GM19467 (cell line): ENCODE measurements around the gene TTC27.

ENCODE experiments used
- ATAC-seq: cut with Tn5 transposase; IDR thresholded peaks from one replicate; pipeline ENCODE4 v1.9.1; 2021; ENCODE audit warnings: mild to moderate bottlenecking, moderate library complexity; ENCODE audit not compliant: unreplicated experiment

The TTC27 gene

DNA sequence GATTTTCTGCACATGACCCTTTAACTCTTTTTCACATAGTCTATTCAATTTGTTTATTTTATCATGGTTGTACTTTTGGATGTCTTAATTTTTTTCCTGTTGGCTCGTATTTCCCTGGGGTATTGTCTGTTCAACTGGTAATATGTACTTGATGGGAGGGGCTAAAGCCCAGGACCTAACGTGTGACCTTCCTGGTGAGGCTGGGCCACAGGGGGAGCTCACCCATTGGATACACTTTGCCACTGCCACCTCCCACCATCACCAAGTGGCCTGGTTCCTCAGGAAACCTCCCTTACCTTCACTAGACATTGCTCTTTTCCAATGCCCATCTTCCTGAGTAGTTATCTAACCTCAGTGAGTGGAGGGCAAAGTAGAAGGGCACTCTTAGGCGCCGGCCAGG, 175.0 kb downstream of the TTC27 start:
- no peak for ATAC-seq

DNA sequence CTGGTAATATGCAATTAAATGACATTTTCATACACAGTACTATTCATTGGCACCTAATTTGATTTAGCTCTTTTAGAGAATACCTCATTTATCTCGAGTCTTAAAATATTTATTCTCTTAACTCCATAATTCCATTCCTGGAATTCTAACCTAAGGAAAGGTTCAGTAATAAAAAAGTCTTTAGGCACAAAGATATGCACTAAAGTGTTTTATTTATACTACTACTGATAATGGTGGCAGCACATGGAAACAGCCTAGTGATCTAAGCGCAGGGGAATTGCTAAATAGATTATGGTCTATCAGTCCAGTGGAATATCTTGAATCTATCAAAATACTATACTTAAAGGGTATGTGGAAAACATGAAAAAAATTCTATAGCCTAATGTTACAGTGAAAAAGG, 176.4 kb downstream of the TTC27 start:
- no peak for ATAC-seq

DNA sequence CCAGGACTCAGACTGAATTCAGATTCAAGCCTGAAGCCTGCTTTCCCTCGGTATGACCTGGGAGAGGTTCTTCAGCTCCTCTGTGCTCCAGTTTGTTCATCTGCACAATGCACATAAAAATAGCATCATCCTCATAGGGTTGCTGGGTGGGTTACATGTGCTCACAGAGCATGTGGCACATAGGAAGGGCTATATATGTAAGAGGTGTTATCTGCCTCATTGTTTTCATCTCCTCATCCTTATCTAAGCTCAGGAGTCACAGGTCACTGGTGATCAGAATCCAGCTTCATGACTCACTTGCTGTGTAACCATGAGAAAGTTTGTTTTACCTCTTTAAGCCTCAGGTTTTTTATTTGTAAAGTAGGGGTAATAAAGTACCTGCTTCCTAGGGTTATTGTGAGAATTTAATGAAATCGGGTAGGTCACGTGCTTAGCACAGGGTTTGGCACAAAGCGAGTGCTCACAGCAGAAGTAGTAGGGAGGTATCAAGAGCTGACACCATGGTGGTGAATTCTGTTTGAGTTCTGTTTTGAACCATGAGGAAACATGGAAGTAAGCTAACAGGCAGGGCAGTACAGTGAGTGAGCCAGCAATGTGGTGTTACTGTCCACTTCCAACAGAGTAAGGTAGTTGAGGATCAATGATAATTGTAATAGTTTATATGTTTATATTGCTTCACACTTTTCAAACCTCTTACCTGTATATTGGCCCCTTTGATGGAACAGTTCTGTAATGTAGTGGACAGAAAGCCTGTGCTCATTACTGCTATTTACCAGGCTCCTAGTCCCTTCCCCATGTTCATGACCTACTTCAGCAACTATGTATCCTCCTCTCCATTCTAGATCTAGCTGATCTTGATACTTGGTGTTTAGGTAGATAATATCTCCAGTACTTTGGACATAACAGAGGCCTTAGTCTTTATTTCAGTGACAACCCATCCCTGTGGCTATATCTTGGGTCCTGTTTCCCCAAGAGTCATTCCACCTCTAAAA, 177.6 kb downstream of the TTC27 start:
- ATAC-seq: no peak

DNA sequence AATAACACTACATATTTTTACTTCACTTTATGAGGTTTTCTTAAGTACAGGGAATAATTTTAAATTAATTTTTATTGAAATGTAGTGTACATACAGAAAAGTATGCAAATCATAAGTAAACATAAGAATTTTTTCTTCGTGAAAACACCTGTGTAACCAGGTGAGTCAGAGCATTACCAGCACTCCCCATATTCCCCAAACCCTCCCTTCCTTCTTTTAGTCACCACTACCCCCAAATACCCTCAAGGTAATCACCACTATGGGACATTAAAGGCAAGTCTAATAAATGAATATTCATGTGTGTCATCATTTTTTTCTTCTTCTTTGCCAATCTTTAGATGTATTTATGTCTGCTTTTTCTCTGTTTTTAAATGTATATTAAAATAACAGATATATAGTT, 179.0 kb downstream of the TTC27 start:
- no peak for ATAC-seq

DNA sequence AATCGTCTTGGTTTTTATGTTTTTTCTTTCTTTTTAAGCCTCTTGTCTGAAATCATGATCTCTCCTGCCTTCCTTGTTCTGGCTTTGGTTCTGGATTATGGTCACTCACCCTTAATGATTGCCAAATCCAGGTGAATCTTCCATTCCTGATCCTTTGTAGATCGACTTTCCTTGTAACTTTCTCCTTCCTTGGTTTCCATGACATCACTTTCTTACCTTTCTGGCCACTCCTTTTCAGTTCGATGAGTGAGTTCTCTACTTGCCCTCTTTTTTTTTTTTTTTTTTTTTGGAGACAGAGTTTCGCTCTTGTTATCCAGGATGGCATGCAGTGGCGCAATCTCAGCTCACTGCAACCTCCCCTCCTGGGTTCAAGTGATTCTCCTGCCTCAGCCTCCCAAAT, 179.8 kb downstream of the TTC27 start:
- ATAC-seq: no peak

DNA sequence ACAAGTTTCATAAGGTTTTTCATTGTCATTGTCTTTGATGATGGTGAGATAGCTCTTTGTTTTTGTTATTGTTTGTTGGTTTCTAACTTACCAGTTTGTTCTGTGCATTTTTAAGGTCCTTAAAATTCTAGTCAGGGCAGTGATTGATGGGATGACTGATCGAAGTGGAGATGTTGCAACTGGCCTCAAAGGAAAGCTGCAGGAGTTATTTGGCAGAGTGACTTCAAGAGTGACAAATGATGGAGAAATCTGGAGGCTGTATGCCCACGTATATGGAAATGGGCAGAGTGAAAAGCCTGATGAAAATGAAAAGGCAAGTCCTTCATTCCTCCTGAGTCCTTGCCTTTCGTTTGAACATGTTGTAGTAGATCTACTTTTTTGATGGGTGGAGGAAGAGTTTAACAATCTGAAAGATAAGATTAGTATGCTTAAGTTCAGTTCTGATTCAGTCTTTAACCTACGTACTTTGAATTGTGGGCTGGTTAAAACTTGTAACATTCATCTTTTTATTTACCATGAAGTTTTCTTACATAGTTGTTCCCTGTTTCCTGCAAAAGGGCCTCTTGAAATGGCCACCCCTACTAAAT, 183.2 kb downstream of the TTC27 start:
- ATAC-seq: no peak

DNA sequence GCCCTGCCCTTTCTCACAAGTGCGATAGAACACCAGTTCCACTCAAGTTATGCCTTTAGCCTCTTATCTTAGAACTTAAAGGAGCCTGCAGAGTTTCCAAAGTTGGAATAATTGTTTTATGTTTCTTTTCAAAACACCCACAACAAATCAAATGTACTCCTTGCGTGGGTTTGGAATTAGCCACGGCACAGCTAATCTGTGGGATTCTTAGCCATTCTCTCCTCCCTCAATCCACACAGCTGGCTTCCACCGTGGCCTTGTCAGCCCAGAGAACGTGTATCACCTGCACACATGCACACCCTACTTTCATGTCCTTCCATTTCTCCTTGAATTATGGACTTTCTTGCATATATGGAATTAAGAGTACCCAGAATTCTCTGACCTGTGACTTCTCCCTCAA, 183.8 kb downstream of the TTC27 start:
- no peak for ATAC-seq

DNA sequence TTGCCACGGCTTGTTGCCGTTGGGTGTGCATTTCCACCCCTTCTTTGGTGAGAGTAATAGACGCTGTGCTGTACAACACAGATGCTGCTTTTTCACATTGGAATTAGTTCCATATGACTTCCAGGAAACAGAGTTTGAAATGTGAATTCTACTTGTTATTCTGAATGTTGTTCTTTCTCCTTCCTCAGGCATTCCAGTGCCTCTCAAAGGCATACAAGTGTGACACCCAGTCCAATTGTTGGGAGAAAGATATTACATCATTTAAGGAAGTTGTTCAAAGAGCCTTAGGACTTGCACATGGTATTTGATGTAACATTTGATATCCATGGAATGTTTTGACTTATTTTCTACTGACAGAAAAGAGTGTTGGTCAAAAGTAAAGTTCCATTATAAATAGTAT, 184.5 kb downstream of the TTC27 start:
- no peak for ATAC-seq

DNA sequence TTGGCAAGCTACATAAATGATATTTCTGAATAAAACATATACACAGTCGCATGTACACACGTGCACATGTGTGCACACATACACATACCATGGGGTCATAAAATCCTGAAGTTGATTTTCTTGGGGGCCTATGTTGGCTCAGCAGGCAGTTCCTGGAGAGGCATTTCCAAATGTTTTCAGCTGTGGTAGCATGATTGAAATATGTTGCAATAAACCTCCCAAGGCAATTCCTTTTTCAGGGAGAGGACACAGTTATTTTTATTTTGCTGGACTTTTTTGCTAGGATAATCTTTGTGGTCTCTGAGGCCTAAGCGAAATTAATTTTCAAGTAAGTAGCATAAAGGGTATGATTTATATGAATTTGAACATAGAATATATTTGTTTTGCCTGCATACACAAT, 192.2 kb downstream of the TTC27 start:
- no peak for ATAC-seq

DNA sequence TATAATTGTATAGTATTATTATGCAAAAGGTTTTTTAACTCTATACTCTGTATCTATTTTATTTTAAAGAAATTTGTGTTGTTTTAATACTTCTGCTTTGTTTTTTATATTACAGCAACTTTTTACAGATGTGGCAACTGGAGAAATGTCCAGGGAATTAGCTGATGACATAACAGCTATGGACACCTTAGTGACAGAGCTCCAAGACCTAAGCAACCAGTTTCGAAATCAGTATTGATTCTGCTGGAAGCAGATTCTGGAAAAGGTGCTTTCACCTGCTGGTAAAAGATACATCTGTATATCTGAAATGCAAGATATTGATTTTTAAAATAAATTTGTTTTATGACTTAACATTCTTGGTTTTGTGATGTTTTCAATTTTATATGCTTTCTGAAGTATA, 192.9 kb downstream of the TTC27 start:
- ATAC-seq: no peak

DNA sequence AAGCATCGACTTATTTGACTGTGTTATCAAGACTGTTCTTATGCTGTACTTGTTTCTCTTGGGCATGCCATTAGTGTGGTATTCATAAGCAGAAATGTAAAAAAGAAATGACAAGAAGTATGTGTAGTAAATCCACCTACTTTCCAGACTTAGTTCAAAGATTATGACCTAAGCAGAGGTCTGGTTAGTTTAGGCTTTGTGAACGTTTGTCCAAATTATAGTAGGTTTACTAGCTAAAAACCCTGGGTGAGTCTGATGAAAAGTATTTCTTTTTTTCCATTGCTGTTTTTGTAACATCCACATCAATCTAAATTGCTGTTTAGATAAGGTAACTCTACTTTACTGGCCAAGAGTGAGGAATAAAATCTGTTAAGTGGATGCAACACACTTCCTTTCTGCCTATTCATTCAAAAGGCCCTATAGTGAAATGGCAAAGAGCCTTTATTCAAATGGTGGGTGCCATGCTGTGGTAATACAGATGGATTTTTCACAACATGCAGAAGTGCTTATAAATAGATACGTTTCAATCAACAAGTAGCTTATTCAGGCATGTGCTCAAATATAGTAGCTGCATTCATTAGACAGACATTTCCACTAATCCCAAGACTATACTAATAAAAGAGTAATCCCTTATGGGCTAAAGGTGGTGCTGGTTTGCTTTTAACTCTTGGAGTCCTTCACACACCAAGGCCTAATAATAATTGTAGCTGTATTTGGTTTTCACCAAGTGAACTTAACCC, 196.4 kb downstream of the TTC27 start:
- ATAC-seq: no peak

DNA sequence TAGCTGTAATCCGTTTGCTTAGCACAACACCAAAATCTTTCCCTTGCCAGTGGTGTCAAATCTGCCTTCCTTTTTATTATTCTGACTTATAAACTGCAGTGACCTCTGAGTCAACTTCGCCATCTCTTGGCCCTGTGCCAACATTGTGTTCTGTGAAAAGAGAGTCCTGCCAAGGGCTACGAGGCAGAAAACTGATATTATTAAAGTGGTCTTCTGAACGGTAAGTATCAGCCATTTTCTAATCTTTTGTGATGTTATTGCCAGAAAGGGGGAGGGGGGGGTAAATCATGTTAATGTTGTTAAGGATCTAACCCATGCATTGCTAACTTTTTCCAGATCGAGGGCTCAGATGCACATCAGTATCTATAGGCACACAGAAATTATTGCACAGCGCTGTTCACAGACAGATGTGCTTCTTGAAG, 197.5 kb downstream of the TTC27 start:
- no peak for ATAC-seq

DNA sequence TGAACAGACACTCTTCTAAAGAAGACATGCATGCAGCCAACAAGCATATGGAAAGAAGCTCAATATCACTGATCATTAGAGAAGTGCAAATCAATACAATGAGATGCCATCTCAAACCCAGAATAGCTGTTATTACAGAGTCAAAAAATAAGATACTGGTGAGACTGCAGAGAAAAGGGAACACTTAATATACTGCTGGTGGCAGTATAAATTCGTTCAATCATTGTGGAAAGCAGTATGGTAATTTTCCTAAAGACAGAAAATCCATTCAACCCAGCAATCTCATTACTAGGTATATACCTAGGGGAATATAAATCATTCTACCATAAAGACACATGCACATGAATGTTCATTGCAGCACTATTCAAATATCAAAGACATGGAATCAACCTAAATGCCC, 202.3 kb downstream of the TTC27 start:
- ATAC-seq: no peak

DNA sequence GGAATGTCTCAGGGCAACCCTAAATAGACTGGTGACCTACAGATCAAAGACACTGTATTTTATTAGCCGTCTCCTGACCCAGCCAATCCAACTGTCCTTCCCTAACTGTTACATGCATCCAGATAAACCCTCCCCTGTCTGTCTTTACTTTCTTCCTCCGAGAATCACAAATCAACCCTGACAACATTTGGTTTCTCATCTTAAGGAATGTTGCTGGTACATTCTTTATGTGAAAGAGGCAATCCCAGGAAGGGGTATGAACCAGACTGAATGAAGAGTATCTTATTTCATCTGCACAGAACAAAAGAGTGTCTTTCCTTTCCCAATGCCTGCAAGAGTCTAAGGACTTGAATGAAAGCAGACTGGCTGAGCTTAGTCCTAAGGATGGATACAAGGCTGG, 205.0 kb downstream of the TTC27 start:
- ATAC-seq: no peak

DNA sequence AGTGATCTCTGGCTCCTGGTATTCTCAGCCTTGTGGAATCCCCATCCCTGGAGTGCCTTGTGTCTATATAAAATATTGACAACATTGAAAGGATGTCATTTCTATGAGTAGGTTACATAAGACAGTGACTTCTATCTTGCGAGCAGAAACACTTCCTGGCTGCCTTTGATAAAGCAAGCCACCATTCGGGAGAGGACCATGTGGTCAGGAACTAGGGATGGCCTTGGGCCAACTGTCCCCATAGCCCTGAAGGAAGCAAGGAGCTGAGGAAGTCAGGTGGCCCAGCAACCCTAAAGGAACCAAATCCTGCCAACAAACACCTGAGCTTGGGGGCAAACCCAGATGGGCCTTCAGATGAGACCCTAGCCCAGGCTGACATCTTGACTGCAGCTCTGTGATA, 205.9 kb downstream of the TTC27 start:
- no peak for ATAC-seq

DNA sequence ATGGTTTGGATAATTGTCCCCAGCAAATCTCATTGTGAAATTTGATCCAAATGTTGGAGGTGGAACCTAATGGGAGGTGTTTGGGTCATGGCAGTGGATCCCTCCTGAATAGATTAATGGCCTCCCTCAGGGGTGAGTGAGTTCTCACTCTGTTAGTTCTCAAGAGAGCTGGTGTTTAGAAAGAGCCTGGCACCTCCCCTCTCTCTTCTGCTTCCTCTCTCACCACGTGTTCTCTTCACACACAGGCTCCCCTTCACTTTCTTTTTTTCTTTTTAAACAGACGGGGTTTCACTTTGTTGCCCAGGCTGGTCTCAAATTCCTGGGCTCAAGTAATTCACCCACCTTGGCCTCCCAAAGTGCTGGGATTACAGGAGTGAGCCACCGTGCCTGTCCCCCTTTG, 207.3 kb downstream of the TTC27 start:
- no peak for ATAC-seq

DNA sequence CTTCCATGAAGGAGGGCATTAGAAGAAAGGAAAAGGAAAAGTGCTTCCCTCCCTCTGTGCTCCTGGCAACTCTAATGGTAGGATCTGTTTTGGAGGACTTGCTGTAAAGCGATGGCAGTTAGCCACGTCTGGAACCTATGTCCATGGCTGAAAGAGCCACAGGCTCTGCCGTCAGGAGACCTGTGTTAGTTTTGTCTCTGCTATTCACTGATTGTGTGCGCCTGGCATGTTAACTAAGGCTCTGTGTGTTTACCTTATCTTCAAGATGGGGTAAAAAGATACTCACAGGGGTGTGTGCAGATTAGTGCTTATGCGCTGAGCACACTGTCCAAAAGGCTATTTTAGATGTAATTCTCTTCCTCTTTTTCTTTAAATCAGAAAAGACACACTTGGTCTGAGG, 209.1 kb downstream of the TTC27 start:
- no peak for ATAC-seq

DNA sequence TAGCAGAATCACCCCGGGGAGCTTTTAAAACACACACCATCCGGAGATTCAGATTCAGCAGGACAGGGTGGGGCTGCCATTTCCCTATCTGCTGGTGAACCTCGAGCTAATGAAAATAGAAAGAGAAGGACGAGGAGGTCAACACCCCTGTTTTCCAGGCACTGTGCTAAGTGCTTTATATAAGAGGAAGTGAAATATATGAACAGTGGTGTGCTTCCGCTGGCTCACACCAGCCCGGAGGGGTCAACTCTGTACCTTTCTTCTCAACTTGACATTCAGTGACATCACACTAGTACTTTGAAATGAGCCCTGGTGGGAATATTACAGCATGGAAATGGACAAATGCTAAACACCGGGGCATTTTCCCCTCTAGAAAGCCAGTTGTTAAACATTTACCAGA, 210.6 kb downstream of the TTC27 start:
- peak; percentile 84 for ATAC-seq

DNA sequence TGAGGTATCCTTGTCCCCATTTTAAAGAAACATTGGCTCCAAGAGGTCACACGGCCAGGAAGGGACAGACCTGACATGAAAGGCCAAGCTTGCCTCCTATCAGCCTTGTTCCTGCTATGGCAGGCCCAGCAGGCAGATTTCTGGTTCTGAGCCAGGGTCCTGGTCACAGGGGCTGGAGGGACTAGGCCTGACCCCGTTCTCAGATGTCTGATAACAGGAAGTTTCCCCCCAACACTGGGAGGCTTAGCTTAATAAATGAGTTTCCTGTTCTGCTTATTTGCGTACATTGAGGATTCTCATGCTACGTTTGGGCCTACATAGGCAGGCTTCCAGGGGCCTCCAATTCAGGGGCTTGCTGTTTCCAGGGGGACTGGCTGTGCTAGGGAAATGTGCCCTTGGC, 211.1 kb downstream of the TTC27 start:
- ATAC-seq: no peak

DNA sequence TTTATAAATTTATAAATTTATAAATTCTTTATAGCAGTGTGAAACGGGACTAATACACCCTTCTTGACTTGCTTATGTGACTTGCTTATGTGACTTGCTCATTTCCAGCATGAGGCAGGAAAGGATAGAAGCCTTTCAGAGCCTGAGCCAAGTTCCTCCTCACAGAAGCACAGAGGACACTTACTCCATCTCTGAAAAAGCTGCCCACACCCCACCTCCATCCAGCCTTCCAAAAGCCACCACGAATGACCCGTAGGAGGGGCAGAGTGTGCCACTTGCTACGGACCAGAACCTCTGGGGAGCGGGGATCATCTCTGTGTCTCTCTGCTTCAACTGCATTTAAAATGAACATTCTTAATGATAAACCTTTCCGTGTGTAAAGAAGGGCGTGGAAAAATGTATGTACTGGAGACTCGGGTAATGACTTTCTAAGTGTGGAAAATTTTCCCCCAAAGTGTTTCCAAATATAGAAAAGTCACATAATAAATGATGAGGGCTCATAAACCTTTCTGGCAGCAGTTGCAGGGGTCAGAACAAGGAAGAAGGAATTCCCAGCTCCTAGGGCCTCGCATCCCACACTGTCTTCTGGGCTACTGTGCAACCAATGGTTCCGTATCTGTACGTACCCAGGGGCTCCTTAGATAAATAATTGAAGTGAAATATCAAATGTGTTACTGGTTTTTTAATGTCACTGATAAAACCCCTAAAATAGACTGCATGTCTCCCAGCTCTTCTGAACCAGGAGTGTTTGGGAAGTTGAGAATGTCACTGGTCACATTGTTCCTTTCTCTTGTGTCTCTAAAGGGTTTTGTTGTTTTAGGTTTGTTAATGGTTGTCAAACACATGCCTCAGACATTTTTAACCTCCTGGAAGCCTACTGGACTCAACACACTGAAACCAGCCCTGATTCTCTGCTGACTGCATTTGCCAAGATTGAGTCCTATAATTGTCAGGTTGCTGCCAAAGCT, 214.4 kb downstream of the TTC27 start:
- no peak for ATAC-seq

DNA sequence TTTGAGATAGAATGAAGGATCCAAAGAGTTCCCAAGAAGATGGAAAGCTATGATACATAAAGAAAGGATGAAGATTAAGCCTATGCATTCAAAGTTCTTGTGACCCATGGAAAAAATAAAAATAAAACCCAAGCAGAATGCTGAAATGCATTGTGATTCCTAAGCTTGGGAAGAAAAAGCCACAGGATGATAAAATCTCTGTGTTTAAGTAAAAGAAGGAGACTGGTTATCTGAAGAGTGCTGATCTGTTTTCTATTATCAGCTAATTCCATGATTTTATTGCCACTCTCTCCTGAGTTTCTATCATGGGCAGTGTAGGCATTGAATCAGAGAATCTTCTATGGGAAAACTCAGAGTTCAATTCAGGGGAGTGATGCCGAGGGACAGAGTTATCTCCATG, 215.8 kb downstream of the TTC27 start:
- ATAC-seq: no peak
